NCI-H2227 treated with DMSO at 0.1 percent for 48 hours (cell line): ENCODE measurements around the gene SBF2.
"Not testable (repeated sequence)": the region's sequence is repeated elsewhere in the genome, so short reads cannot be mapped to it uniquely, and the experiment has no call there.

ENCODE experiments used
- DNase-seq: peaks from one replicate; lab custom pipeline; 2025; lab: John Stamatoyannopoulos, UW

Gene SBF2

GRCh38 chr11:10192036-10192435 is 102.0 kb downstream of the SBF2 start:
- no peak for DNase-seq

GRCh38 chr11:10181811-10182210 is 112.2 kb downstream of the SBF2 start:
- peak; percentile 13 for DNase-seq

GRCh38 chr11:10164621-10165020 is 129.4 kb downstream of the SBF2 start:
- DNase-seq: no peak

- no peak for DNase-seq
Observed at GRCh38 chr11:10162222-10162621, 131.8 kb downstream of the SBF2 start.

- DNase-seq: no peak
Observed at GRCh38 chr11:10160350-10160749, 133.7 kb downstream of the SBF2 start.

- DNase-seq: no peak
Observed at GRCh38 chr11:10158461-10158860, 135.6 kb downstream of the SBF2 start.

- no peak for DNase-seq
Observed at GRCh38 chr11:10155793-10156490, 138.1 kb downstream of the SBF2 start.

GRCh38 chr11:10150800-10151199 is 143.2 kb downstream of the SBF2 start:
- no peak for DNase-seq

GRCh38 chr11:10149553-10149952 is 144.5 kb downstream of the SBF2 start:
- DNase-seq: no peak

- no peak for DNase-seq
Observed at GRCh38 chr11:10147195-10147594, 146.8 kb downstream of the SBF2 start.

- no peak for DNase-seq
Observed at GRCh38 chr11:10144954-10145353, 149.1 kb downstream of the SBF2 start.

- DNase-seq: no peak
Observed at GRCh38 chr11:10139656-10140055, 154.4 kb downstream of the SBF2 start.

GRCh38 chr11:10139143-10139542 is 154.9 kb downstream of the SBF2 start:
- DNase-seq: no peak

- no peak for DNase-seq
Observed at GRCh38 chr11:10134975-10135481, 159.0 kb downstream of the SBF2 start.

GRCh38 chr11:10134226-10134625 is 159.8 kb downstream of the SBF2 start:
- DNase-seq: not testable (repeated sequence)

- DNase-seq: not testable (repeated sequence)
Observed at GRCh38 chr11:10133251-10133650, 160.8 kb downstream of the SBF2 start.

- no peak for DNase-seq
Observed at GRCh38 chr11:10130875-10131274, 163.1 kb downstream of the SBF2 start.

GRCh38 chr11:10129184-10129583 is 164.8 kb downstream of the SBF2 start:
- DNase-seq: not testable (repeated sequence)

- no peak for DNase-seq
Observed at GRCh38 chr11:10125522-10126133, 168.4 kb downstream of the SBF2 start.

- no peak for DNase-seq
Observed at GRCh38 chr11:10122326-10123197, 171.5 kb downstream of the SBF2 start.

- DNase-seq: no peak
Observed at GRCh38 chr11:10118865-10119264, 175.2 kb downstream of the SBF2 start.

GRCh38 chr11:10117709-10118351 is 176.2 kb downstream of the SBF2 start:
- DNase-seq: no peak
